NCI-H1436 treated with DMSO at 0.1 percent for 48 hours (cell line): ENCODE measurements around the gene RNF214.

Source experiments
- DNase-seq: peaks from one replicate; lab custom pipeline; 2025; lab: John Stamatoyannopoulos, UW

Gene RNF214

DNA sequence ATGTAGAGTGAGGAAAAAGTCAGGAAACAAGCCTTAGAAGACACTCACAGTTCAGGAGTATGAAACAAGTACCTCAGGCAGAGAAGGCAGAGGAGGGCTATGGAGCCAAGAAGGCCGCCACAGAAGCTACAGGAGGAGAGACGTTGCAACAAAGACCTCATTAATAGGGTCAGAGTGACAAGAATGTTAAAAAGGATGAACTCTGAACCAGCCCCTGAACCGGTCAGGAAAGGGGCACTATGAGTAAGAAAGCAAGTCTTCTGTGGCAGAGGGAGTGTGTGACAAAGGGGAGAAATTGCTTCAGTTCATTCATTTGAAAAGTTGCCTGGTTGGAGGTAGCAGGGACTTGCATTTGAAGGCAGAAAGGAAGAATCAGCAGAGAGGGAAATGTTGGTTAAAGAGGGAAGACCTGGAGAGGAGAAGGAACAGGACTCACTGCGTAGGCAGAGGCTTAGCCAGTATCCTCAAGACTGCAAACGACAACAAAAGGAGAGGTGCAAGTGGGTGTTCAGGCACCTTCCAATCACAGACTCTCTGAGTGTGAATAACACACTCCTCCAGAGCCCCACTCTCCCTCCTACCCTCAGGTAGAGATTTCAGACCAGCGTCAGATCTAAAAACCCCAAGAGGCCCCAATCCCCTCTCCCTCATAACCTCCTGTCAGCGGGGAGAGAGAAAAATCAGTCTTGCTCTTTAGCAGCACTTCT lies 17.9 kb upstream of the RNF214 start:
- DNase-seq: no peak

DNA sequence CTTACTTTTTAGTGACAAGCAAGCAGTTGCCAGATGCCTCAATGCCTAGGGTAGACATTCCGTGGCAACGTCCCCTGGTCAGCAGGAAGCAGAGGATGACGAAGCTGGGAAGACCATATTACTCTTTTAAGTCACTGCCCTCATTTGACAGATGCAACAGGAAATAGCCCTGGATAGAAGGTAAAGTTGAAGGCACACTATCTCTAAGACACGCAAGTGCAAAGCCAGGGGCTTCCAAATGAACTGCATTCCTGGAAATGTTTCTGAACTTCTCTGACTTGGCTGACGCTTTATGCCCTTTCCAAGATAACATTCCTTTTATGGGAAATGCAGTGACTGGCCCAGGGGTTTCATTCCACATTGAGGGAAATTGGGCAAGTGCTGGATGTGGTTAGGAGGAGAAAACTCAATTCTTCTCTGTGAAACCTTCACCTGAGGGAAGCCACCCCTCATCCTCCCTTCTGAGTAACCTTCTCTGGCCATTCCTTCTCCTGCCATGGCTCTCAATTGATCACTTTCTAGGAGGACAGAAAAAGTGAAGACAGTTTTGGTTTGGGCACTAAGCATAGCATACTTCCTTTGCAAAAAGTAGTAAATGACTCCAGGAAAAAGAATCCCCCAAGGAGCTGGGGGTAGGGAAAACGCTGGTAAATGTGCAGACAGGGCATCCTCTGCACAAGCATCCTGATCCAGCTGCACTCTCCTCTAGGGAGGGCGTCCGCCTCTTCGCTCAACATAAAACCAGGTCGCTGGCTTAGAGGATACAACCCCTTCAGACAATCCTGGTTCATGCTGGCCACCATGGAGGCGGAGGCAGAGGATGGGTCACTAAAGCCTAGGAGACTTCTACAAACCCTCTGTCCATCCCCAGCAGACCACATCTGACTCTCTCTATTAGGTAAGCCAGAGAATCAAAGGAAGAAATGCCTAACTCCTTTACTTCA lies 15.1 kb upstream of the RNF214 start:
- no peak for DNase-seq

DNA sequence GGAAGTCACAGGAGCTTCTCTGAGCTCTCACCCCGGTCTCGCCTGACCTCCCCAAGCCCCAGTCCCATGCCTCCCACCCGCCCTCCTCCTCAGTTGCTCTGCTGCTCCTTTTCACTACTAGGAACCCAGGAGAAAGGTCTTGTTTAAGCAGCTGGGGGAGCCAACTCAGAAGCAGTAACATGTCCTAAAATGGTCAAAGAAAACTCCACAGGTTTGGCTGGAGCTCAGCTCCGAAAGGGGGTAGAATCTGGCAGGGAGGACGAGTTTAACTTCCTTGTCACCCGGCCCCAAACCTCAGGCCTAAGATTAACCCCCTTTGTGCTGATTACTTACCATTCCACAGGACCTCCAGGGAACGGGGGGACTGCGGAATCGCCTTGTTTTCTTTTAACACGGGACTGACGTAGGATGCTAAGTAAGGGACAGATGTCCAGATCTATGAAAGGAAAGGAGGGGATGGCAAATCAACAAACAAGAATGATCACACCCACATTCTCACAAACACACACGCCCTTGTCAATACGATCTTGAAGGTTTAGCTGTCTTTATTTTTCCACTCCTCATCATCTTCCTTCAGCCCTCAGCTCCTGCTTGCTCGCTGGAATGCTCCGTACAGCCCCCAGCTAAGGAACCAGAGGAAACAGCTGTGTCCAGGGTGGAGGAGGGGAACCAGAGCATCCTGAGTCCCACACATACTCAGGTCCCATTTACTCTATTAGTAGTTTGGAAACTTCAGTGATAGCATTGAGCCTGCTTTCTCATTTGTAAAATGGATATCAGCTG lies 14.1 kb upstream of the RNF214 start:
- no peak for DNase-seq

DNA sequence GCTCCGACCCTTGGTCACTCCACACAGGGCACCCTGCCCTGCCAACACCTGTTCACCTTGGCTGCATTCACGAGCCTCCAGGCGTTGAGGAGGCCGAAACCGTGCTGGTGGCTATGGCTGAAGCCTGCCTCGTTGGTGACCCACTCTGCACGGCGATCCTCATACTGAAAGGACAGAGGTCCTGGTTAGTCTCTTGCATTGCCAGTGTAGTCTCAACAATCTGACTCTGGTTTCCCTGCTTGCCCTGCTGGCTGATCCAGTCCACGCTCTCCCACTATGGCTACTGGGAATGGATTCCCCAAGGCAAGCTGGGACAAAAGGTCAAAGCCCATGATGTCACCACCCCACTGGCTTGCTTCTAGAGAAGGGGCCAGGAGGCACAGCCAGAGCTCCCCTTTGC lies 13.5 kb upstream of the RNF214 start:
- DNase-seq: no peak

DNA sequence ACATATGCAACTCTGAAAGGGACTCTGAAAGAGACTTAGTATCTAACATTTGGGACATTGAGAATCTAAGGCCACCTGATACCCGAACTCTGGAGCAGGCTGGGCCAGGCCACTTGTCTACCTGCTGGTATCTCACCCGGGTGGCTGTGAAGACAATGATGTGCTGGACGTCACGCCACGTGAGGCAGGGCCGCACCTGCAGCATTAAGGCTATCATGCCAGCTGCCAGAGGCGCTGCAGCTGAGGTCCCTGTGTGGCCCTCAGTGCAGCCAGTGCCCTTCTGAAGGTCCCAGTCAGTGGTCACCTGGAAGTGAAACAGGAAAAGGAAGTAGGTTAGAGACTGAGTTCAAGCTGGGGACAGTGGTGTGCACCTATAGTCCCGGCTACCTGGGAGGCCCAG lies 13.0 kb upstream of the RNF214 start:
- DNase-seq: no peak

DNA sequence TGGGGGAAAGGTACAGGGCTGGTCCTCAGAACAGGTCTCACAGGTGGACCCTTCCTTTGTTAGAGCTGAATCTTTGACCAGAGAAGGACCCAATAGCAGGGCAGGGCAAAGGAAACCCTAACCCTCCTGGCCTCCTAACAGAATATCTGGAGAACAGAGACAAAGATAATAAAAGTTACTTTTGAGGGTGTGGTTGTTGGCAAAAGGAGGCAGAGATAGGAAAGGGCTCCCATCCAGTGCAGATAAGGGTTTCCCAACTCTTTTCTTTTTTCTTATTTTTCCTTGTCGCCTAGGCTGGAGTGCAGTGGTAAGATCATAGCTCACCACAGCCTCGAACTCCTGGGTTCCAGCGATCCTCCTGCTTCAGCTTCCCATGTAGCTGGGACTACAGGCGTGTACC lies 12.5 kb upstream of the RNF214 start:
- no peak for DNase-seq

DNA sequence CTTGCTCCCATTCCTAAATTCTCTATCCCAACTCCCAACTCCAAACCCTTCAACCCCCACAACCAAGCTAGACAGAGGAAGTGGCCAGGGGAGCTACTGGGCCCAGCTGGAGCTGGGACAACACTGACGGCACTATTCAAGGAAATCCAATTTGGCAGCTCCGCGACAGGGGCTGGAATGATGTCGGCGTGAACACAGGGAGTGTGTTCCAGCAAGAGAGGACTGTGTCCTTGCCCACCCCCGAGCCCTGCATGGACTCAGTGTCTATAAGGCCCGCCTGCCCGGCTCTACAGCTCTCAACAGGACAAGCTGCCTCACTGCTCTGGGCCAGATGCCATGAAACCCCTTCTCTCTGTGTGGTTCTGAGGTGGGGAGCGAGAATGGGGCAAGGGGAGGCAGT lies 11.9 kb upstream of the RNF214 start:
- DNase-seq: no peak

DNA sequence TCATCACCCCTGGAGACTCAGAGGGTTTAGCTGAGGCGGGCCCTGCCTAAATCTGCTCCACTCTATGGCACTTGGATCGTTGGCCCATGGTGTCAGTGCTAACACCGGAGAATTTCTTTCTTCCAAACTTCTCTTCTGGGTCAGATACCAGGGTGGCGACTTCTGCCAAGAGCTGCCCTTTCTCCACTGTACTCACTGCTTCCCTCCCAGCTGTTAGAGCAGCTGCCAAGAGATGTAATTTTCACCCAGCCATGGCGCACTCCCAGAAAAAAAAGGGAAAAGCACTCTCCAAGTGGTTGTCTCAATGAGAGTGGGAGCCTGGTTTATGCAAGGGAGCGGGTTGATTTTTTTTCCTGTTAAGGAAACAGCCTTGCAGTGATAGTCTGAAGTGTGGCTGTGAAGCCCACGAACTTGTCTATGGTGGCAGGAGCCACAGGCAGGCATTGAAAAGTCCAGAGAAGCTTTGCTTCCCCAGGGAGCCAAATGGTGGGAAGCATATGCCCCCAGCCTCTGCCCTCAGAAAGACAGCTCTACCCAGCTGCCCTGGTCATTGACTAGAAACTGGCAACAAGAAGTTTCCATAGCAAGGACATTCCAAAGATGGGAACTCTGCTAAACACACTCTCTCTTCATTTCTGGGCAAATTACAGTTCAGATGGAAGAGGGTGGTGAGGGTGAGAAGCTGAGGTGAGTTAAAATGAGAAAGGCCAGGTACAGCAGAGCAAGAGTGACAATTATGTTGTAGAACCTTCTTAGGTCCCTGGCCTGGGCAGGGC lies 11.3 kb upstream of the RNF214 start:
- DNase-seq: no peak

DNA sequence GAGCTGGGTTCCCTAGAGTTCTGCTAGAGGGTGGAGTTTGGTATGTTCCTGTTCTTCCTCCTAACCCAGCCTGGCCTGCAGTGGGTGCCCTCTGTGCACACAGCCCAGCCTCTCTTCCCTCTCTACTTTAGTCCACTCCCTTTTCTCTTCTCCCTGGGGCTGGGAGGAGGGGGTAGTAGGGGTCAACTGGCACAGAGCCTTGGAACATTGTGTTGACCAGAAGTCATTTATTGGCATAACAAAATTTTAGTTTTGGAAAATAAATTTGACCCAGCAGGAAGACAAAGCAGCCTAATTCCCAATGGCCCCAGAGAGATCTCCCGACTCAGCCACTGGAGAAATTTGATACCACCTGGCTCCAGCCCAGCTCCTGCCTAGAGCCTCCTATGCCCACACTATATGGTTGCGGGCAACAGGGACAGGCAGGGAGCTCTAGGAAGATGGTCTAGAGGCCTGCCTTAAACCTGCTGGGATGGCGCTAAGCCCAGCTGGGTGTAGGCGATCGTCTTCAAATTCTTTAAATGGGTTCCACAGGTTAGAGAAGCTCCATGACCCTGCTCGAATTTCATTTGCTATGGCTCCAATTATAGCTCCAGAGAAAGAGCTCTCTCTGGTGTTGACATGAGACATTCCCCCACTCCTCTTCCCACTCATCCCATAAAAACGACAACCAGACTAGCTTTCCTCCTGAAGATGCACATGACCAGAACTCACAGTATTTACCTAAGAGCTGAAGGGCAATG lies 10.5 kb upstream of the RNF214 start:
- no peak for DNase-seq

DNA sequence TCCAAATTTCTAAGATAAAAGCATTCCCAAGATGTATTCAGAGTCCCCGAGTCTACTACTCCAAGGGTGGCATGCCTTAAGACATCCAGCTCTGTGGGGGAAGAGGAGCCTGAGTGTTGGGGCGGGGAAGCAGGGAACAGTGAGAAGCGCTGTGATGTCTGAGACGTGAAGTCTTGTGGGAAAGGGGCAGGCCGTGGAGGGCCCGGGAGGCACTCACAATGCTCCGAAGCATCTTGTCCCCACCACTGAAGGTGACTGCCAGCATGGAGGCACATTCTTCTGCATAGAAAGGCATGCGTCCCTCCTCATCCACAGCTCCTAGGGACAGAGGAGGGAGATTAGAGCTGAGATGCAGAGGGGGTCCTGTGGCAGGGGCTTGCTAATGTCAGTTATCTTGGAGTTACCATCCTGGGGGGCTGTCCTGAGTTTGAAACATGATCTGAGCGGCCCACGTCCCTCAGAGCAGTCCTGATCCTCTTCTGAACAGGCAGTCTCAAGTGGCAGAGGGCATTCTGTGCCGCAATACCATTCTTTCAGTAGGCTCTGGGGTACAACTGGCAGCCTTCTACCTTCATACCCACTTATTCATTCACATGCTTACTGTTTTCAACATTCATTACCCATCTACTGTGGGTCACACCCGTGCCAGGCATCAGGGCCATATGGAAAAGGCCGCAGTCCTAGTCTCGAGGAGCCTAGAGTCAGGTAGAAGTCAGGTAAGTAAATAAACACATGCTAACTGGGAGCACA lies 9.3 kb upstream of the RNF214 start:
- no peak for DNase-seq

DNA sequence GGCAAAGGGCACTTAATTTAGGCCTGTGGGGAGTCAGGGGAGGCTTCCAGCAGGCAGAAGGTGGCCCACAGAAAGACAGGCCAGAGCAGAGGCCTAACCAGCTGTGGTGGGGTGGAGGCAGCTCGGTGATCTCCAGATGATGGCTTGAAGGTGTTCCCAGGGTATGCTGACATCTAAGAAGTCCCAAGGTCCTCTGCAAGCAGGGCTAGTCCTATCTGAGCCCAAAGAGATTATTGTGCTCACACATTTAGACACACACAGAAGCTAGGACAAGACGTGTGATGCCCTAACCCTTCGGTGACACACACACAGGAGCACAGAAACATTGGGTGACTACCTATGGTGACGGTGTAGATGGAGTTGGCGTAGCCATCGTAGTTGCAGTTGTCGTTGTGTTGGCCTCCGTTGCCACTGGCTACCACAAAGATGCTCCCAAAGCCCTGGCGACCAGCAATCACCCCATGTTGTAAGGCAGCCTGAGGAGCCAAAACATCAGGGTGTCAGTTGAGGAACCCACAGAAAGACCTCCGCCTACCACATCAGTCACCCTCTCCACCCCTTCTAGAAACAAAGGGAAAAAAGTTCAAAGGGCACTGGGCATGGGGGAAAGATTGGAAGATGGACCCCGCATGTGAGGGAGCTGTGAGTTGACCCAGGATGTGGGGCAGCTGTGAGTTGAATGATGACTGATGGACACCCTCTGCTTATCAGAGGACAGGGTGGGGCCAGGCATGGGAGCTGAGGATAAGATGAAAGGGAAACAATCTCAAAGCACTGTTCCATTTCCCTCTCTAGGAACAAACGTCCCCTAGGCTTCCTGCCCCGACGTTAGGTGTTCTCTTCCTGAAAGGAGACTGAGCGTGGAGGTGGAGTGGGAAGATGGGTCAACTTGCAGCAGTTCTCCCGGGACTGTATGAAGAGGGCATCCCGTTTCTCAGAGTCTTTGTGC lies 8.5 kb upstream of the RNF214 start:
- no peak for DNase-seq

DNA sequence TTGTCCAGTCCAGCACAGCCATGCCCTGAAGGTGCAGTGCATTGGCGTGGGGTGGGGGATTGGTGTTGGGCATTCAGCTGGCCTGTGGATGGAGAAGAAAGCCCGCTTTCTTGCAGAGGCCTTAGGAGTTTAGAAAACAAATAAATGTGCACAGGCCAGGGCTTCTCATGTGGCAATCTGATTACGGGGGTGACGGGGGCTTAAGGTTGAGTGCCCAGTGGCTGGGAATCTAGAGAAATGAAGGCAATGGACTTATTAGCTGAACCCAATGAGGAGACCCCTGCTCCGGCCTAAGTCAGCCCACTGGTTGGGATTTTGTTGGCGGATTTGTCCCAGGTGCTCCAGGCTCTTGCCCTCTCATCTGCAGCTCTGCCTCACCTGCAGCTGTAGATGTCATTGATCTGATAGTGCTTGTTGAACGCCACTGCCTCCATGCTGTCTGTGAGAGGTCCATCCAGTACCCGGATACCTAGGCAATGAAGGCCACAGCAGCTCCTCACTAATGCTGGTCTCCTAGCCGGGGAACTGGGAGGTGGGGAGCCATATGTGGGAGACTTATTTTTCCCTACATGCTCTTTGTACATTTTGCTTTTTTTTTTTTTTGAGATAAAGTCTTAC lies 6.8 kb upstream of the RNF214 start:
- DNase-seq: no peak

DNA sequence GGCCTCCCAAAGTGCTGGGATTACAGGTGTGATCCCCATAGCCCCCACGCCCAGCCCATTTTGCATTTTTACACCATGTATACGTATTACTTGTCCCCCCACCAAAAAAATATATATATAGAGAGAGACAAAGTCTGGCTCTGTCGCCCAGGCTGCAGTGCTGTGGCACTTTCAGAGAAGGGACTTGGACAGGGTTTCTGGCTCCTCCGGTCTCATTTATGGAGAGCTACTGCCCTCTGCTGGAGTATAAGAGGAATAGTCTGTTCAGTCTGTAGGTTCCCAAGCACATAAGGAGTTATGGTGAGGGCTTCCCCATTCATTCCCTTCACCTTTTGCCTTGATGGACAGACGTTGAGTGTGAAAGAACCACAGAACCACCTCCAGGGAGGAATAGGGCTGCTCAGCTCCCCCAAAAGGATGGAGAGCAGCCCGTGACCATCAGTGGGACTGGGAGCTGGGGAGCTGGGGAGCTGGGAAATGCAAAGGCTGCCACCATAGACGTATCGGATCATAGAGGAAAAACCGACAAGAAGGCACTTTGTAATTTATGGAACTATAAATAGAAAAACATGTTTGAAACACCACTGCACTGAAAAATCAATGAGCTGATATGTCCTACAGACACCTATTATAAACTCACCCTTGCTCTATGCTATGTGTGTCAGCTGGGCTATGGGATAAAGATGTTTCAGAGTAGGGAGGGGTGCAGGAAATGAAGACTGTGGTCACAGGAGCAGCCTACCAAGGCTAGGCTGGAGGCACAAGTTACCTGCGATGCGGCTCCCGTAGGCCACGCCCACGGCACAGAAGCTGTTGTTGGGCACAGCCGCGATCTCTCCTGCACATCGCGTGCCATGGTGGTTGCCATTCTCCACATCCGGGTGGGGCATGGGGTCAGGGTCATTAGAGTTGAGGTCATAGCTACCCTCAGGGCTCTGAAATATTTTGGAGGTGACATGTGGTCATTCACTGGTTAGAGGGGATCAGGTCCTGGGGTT lies 5.8 kb upstream of the RNF214 start:
- DNase-seq: peak; percentile 24

DNA sequence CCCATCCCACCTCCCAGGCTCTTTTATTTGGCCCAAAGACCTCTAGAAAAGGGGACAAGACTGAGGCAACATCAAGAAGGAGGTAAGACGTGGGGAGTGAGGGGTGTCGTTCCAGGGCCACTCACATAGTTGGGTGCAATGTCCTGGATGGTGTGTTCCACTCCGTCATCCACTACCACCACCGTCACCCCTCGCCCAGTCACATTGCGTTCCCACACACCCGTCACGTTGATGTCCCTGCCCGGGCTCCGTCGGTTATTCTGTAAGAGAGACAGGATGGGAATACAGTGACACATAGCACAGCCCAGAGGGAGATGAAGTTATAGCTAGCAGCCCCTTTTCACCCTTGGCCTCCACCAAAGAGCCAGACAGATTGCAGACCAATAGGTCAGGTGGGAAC lies 4.4 kb upstream of the RNF214 start:
- no peak for DNase-seq

DNA sequence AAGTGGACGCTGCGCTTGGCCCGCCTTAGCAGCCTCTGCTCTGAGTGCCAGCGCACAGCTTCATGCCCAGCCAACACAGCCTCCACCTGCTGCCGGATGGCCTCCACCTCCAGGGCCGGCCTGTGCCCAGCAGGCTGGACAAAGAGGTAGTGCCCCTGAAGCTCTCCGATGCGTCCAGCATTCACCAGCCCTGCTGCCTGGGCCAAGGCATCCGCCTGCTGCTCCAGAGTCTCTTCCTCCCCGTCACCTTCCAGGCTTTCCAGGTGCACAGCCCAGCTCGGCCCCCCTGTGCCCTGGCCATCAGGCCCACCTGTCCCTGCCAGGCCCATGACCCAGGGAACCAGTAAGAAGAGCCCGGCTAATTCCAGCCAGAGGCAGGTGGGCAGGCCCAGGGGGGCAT lies 3.1 kb upstream of the RNF214 start:
- DNase-seq: no peak

DNA sequence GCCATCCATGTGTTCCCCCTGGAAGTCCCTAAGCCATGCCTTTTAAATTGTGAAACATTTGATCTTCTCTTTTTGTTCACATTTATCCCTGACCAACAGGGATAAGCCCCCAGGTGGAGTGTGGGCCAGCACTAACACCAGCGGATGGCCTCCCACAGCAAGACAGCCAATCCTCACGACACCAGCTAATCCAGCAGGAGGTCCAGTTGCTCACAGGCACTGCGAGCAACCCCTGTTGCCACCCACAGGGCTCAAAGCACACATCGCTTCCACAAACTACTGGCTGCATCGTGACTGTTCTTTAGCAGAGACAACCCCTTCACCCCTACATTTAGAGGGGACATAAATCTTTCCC lies 2.6 kb upstream of the RNF214 start:
- DNase-seq: no peak

DNA sequence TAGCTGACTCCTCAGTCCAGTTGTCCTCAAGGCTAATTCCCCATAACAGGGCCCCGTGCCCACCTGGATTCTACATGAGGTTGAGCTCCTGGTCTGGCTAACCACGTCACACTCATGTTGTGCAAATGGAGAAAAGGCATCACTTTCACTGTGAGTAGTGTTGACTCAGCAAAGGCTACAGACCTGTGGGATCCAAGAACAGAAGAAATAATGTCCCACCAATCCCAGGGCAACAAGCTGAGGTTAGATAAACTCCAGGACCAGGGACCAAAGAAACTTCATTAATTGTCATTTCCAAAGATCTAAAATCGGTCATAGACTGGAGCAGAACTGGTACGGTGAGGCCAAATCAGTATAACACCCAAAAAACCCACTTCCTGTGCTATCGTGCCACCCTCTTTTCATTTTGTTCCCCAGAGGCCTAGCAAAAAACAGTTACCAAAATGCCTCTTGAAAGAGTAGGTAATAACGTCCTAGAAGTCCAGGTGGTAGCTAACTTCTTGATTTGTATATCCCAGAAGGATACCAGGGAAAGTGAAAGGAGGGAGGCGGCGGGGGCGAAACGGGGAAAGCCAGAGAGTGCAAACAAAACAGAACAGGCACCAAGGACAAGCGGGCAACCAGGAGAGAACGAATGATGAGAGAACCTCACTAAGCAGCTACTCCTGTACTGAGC lies 2.0 kb upstream of the RNF214 start:
- DNase-seq: no peak
